GM23338 (cell line): ENCODE data around the gene KCNJ6. TPM values are rescaled to one million over a fixed set of nuclear protein-coding genes. Genes with fewer than 3 reads are reported as not detected.

Experiments used
- ATAC-seq: fragments of 200-7000 bp; cut with Tn5 transposase; 3 replicates; pipeline ENCODE4 v1.9.1; 2020
- DNase-seq: peaks from one replicate; pipeline ENCODE4 v3.0.0-alpha.2; 2015; ENCODE audit warnings: low spot score
- H2AFZ ChIP-seq: fragments of 200-600 bp; sonication (generic); 2 replicates; pipeline ENCODE4 v1.8.0; 2016; ENCODE audit warnings: antibody characterized with exemption, mild to moderate bottlenecking, moderate library complexity
- H3F3A ChIP-seq: fragments of 200-600 bp; sonication (generic); replicated peaks from 2 replicates; pipeline ENCODE4 v1.8.0; 2017; ENCODE audit warnings: antibody characterized with exemption, mixed run types, low read depth
- H3K27ac ChIP-seq: fragments of 200-600 bp; sonication (generic); 2 replicates; pipeline ENCODE4 v1.6.1; 2016; ENCODE audit warnings: low read depth
- H3K27me3 ChIP-seq: fragments of 200-600 bp; sonication (generic); 2 replicates; pipeline ENCODE4 v1.8.0; 2016; ENCODE audit warnings: mild to moderate bottlenecking, mixed run types, moderate library complexity; ENCODE audit not compliant: insufficient read depth
- H3K36me3 ChIP-seq: fragments of 200-600 bp; sonication (generic); 2 replicates; pipeline ENCODE4 v1.8.0; 2016; ENCODE audit warnings: mild to moderate bottlenecking; ENCODE audit not compliant: insufficient read depth
- H3K4me1 ChIP-seq: fragments of 200-600 bp; sonication (generic); 2 replicates; pipeline ENCODE4 v1.8.0; 2016; ENCODE audit warnings: mild to moderate bottlenecking, moderate library complexity; ENCODE audit not compliant: insufficient read depth
- H3K4me2 ChIP-seq: fragments of 200-600 bp; sonication (generic); 2 replicates; pipeline ENCODE4 v1.7.1; 2017; ENCODE audit warnings: mixed run types
- H3K4me3 ChIP-seq: fragments of 200-600 bp; sonication (generic); 2 replicates; pipeline ENCODE4 v1.6.1; 2016; ENCODE audit warnings: mixed run types
- H3K79me2 ChIP-seq: fragments of 200-600 bp; sonication (generic); replicated peaks from 2 replicates; pipeline ENCODE4 v1.8.0; 2017; ENCODE audit warnings: mild to moderate bottlenecking; ENCODE audit not compliant: insufficient read depth
- H3K9me2 ChIP-seq: fragments of 200-600 bp; sonication (generic); 2 replicates; pipeline ENCODE4 v1.8.0; 2017; ENCODE audit not compliant: insufficient read depth
- H4K20me1 ChIP-seq: fragments of 200-600 bp; sonication (generic); replicated peaks from 2 replicates; pipeline ENCODE4 v1.8.0; 2017; ENCODE audit warnings: mild to moderate bottlenecking; ENCODE audit not compliant: insufficient read depth
- H3K27ac Mint-ChIP-seq: 2 replicates; pipeline ENCODE4 v1.8.0; 2020; ENCODE audit warnings: inconsistent platforms, mild to moderate bottlenecking, moderate library complexity, mixed read lengths
- H3K27me3 Mint-ChIP-seq: 3 replicates; pipeline ENCODE4 v1.8.0; 2022; ENCODE audit warnings: low read depth, mild to moderate bottlenecking, moderate library complexity, mixed read lengths, inconsistent platforms; ENCODE audit not compliant: insufficient read depth, poor library complexity
- H3K36me3 Mint-ChIP-seq: 3 replicates; pipeline ENCODE4 v1.8.0; 2021; ENCODE audit warnings: low read depth, mild to moderate bottlenecking, inconsistent platforms, moderate library complexity, mixed read lengths
- H3K4me1 Mint-ChIP-seq: 3 replicates; pipeline ENCODE4 v1.8.0; 2020; ENCODE audit warnings: mild to moderate bottlenecking, inconsistent platforms, mixed read lengths
- H3K4me3 Mint-ChIP-seq: 3 replicates; pipeline ENCODE4 v1.8.0; 2021; ENCODE audit warnings: moderate library complexity, mild to moderate bottlenecking, inconsistent platforms, mixed read lengths
- H3K9me3 Mint-ChIP-seq: 3 replicates; pipeline ENCODE4 v1.8.0; 2020; ENCODE audit warnings: moderate library complexity, mild to moderate bottlenecking, inconsistent platforms, mixed read lengths
- CREB1 ChIP-seq: fragments of 250-450 bp; sonication (Bioruptor Pico); IDR thresholded peaks from 2 replicates; pipeline ENCODE4 v1.5.0; 2020; ENCODE audit warnings: low read depth, mild to moderate bottlenecking, moderate library complexity
- EZH2 ChIP-seq: fragments of 200-600 bp; sonication (generic); IDR thresholded peaks from one replicate; pipeline ENCODE4 v1.8.0; 2017; ENCODE audit warnings: antibody characterized with exemption, mild to moderate bottlenecking, low read depth; ENCODE audit not compliant: unreplicated experiment
- EZH2phosphoT487 ChIP-seq: fragments of 200-600 bp; sonication (generic); IDR thresholded peaks from one replicate; pipeline ENCODE4 v1.8.1; 2018; ENCODE audit warnings: antibody characterized with exemption; ENCODE audit not compliant: unreplicated experiment
- JUNB ChIP-seq: IDR thresholded peaks from one replicate; pipeline ENCODE4 v1.6.1; 2016; ENCODE audit warnings: antibody characterized with exemption; ENCODE audit not compliant: unreplicated experiment
- NANOG ChIP-seq: IDR thresholded peaks from 2 replicates; pipeline ENCODE4 v1.6.1; 2016; ENCODE audit warnings: antibody characterized with exemption, borderline replicate concordance
- POLR2AphosphoS5 ChIP-seq: IDR thresholded peaks from 2 replicates; pipeline ENCODE4 v1.6.1; 2016; ENCODE audit warnings: antibody characterized with exemption, low read depth
- REST ChIP-seq: IDR thresholded peaks from one replicate; pipeline ENCODE4 v1.6.1; 2018; ENCODE audit warnings: antibody characterized with exemption; ENCODE audit not compliant: unreplicated experiment
- STAT1 ChIP-seq: IDR thresholded peaks from one replicate; pipeline ENCODE4 v1.6.1; 2016; ENCODE audit warnings: antibody characterized with exemption; ENCODE audit not compliant: unreplicated experiment
- ZNF114 ChIP-seq: fragments of 250-450 bp; sonication (Bioruptor Pico); IDR thresholded peaks from 2 replicates; pipeline ENCODE4 v1.5.0; 2020; ENCODE audit warnings: mild to moderate bottlenecking, moderate library complexity
- ZNF331 ChIP-seq: fragments of 250-450 bp; sonication (Bioruptor Pico); IDR thresholded peaks from 2 replicates; pipeline ENCODE4 v1.5.0; 2020; ENCODE audit warnings: low read depth, mild to moderate bottlenecking, moderate library complexity
- polyA plus RNA-seq: library from polyadenylated mRNA; unstranded; fragments of >200 nt; fragmentation: Nextera tagmentation; extraction: Ambion mirVana; gene quantifications from 2 replicates; pipeline ENCODE4 v1.2.1, GENCODE V29; 2016
- total RNA-seq: library from RNA; depleted of rRNA; stranded (reverse); fragments of >200 nt; shearing (Covaris generic); gene quantifications from 2 replicates; pipeline ENCODE4 v1.2.3, GENCODE V29; 2014
- TF ChIP-seq, protein P1 (sequence below): IDR thresholded peaks from 2 replicates; pipeline ENCODE4 v1.6.1; 2016; ENCODE audit warnings: antibody characterized with exemption
- TF ChIP-seq, protein P2 (sequence below), 2 experiments: fragments of 200-600 bp in 1 of 2; sonication (generic) in 1 of 2; conservative IDR thresholded peaks; 2 replicates each; pipeline versions ENCODE4 v1.5.1 to v1.6.1; 2016 to 2017; ENCODE audit warnings: antibody characterized with exemption in 2 of 2, low read depth in 2 of 2, mild to moderate bottlenecking in 2 of 2, moderate library complexity in 1 of 2

KCNJ6 gene
- total and polyA plus RNA-seq, 2 experiments from 2014 or later = 0.48 to 0.52 TPM

DNA sequence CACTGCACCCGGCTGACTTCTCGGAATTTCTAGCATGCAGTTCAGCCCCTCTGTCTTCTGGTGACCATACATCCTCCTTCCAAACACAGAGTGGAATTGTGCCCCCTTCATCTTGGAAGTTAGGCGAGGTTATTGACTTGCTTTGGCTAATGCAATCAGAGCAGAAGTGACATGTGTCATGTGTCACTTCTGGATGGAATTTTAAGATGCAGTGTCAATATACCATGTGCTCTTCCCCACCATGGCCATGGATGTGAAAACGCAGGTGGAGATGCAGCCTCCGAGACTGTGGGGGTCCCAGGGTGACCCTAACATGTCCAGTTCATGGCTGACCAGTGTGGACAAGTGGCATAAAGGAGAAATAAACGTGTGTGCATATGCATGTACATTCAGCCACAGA lies 83.0 kb downstream of the KCNJ6 start:
- H3K4me2 ChIP-seq = no peak overlapping the region
- no peak overlapping the region for H3K27ac ChIP-seq
- Mint-ChIP-seq H3K36me3 (no peaks in the 10 kb centered on the region), H3K27ac (no peak overlapping the region), H3K4me3 (no peak overlapping the region), H3K27me3 (no peaks in the 10 kb centered on the region), H3K4me1 (peaks cover 28% of the 10 kb centered on the region), H3K9me3 (no peaks in the 10 kb centered on the region; the same call in 2 of the 3 replicates)
- H3K36me3 ChIP-seq = no peaks in the 10 kb centered on the region
- no peak overlapping the region for H3K4me3 ChIP-seq
- peaks cover 13% of the 10 kb centered on the region; the same call in 1 of the 2 replicates for H3K9me2 ChIP-seq
- no peaks in the 10 kb centered on the region; the same call in 1 of the 2 replicates for H4K20me1 ChIP-seq
- H3K79me2 ChIP-seq = no peaks in the 10 kb centered on the region
- H2AFZ ChIP-seq = no peak overlapping the region
- no peaks in the 10 kb centered on the region for H3K27me3 ChIP-seq
- ATAC-seq = no peak
- TF ChIP-seq REST = no peak
- TF ChIP-seq, protein P1, sequence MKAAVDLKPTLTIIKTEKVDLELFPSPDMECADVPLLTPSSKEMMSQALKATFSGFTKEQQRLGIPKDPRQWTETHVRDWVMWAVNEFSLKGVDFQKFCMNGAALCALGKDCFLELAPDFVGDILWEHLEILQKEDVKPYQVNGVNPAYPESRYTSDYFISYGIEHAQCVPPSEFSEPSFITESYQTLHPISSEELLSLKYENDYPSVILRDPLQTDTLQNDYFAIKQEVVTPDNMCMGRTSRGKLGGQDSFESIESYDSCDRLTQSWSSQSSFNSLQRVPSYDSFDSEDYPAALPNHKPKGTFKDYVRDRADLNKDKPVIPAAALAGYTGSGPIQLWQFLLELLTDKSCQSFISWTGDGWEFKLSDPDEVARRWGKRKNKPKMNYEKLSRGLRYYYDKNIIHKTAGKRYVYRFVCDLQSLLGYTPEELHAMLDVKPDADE = no peak
- no peak for TF ChIP-seq POLR2AphosphoS5
- TF ChIP-seq EZH2 = no peak
- no peak for TF ChIP-seq STAT1
- no peak for TF ChIP-seq NANOG
- TF ChIP-seq, protein P2, sequence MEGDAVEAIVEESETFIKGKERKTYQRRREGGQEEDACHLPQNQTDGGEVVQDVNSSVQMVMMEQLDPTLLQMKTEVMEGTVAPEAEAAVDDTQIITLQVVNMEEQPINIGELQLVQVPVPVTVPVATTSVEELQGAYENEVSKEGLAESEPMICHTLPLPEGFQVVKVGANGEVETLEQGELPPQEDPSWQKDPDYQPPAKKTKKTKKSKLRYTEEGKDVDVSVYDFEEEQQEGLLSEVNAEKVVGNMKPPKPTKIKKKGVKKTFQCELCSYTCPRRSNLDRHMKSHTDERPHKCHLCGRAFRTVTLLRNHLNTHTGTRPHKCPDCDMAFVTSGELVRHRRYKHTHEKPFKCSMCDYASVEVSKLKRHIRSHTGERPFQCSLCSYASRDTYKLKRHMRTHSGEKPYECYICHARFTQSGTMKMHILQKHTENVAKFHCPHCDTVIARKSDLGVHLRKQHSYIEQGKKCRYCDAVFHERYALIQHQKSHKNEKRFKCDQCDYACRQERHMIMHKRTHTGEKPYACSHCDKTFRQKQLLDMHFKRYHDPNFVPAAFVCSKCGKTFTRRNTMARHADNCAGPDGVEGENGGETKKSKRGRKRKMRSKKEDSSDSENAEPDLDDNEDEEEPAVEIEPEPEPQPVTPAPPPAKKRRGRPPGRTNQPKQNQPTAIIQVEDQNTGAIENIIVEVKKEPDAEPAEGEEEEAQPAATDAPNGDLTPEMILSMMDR (conservative IDR thresholded peaks at IDR 0.05; ENCODE audit: low read depth in 2 of 2) = no peak
- TF ChIP-seq CREB1 (CRISPR knock-in tag) = no peak
- peaks cover 6% of the 10 kb centered on the region for H3K4me1 ChIP-seq
- no peak for DNase-seq
- no peaks in the 10 kb centered on the region for H3F3A ChIP-seq

- Histone ChIP-seq H3K36me3 (no peaks in the 10 kb centered on the region), H3K79me2 (no peaks in the 10 kb centered on the region), H4K20me1 (no peaks in the 10 kb centered on the region; the same call in 1 of the 2 replicates), H3K4me3 (no peak overlapping the region), H3K9me2 (0 out of 2 replicates have a peak, but pooled peaks cover 6% of the 10 kb centered on the region), H3K4me1 (peaks cover 6% of the 10 kb centered on the region), H3K4me2 (no peak overlapping the region), H3K27ac (no peak overlapping the region), H3F3A (no peaks in the 10 kb centered on the region), H3K27me3 (no peaks in the 10 kb centered on the region), H2AFZ (no peak overlapping the region)
- Mint-ChIP-seq H3K36me3 (no peaks in the 10 kb centered on the region), H3K27ac (no peak overlapping the region), H3K4me3 (no peak overlapping the region), H3K9me3 (no peaks in the 10 kb centered on the region; the same call in 2 of the 3 replicates), H3K4me1 (peaks cover 26% of the 10 kb centered on the region), H3K27me3 (peaks cover 1% of the 10 kb centered on the region)
- DNase-seq (no peak), ATAC-seq (no peak)
- no peak for TF ChIP-seq CREB1 (CRISPR knock-in tag)
- no peak for TF ChIP-seq STAT1
- TF ChIP-seq NANOG = no peak
- TF ChIP-seq ZNF114 (CRISPR knock-in tag) = no peak
- TF ChIP-seq EZH2phosphoT487 = no peak
- TF ChIP-seq POLR2AphosphoS5 = no peak
- no peak for TF ChIP-seq ZNF331
- TF ChIP-seq, protein P1 = no peak
- no peak for TF ChIP-seq JUNB
These were observed 86.8 kb downstream of the KCNJ6 start for GRCh38 chr21:37829447-37829846.
